H9 (cell line): ENCODE data around the gene ITPK1. TPM values are rescaled to one million over a fixed set of nuclear protein-coding genes. Genes with fewer than 3 reads are reported as not detected.

ENCODE experiments used
- DNase-seq: peaks from one replicate; pipeline ENCODE4 v3.0.0-alpha.2; 2017
- H2AFZ ChIP-seq: one replicate; pipeline ENCODE4 v1.6.1; 2013; ENCODE audit warnings: mild to moderate bottlenecking, low read length, control low read depth, moderate library complexity
- H2AK5ac ChIP-seq: 2 replicates; pipeline ENCODE4 v1.6.1; 2013; ENCODE audit warnings: low read length, control low read depth, mixed read lengths; ENCODE audit not compliant: insufficient read length
- H2BK120ac ChIP-seq: one replicate; pipeline ENCODE4 v1.6.1; 2013; ENCODE audit warnings: low read depth, mild to moderate bottlenecking, low read length, control low read depth, inconsistent platforms; ENCODE audit not compliant: poor library complexity, severe bottlenecking
- H2BK12ac ChIP-seq: 2 replicates; pipeline ENCODE4 v1.6.1; 2013; ENCODE audit warnings: low read length, control low read depth, mixed read lengths, low read depth; ENCODE audit not compliant: insufficient read length
- H2BK15ac ChIP-seq: 2 replicates; pipeline ENCODE4 v1.6.1; 2013; ENCODE audit warnings: low read depth, low read length, control low read depth
- H2BK20ac ChIP-seq: one replicate; pipeline ENCODE4 v1.6.1; 2013; ENCODE audit warnings: low read depth, mild to moderate bottlenecking, low read length, control low read depth, inconsistent platforms; ENCODE audit not compliant: poor library complexity, severe bottlenecking
- H2BK5ac ChIP-seq: 2 replicates; pipeline ENCODE4 v1.6.1; 2013; ENCODE audit warnings: low read length, control low read depth, mixed read lengths; ENCODE audit not compliant: insufficient read length
- H3K14ac ChIP-seq: 2 replicates; pipeline ENCODE4 v1.6.1; 2013; ENCODE audit warnings: low read length, control low read depth; ENCODE audit not compliant: insufficient read depth
- H3K18ac ChIP-seq: 2 replicates; pipeline ENCODE4 v1.6.1; 2013; ENCODE audit warnings: low read depth, mild to moderate bottlenecking, mixed read lengths, low read length, control low read depth; ENCODE audit not compliant: insufficient read length
- H3K23ac ChIP-seq: 2 replicates; pipeline ENCODE4 v1.6.1; 2013; ENCODE audit warnings: low read length, control low read depth, mixed read lengths, low read depth; ENCODE audit not compliant: insufficient read length
- H3K23me2 ChIP-seq: 2 replicates; pipeline ENCODE4 v1.6.1; 2013; ENCODE audit warnings: low read depth, mild to moderate bottlenecking, mixed read lengths, low read length, control low read depth; ENCODE audit not compliant: insufficient read length, poor library complexity, severe bottlenecking
- H3K27ac ChIP-seq: 2 replicates; pipeline ENCODE4 v1.5.1; 2013; ENCODE audit warnings: low read length, control low read depth, mixed read lengths, low read depth; ENCODE audit not compliant: insufficient read length
- H3K27me3 ChIP-seq: 2 replicates; pipeline ENCODE4 v1.6.1; 2013; ENCODE audit warnings: low read length, control low read depth, inconsistent platforms; ENCODE audit not compliant: insufficient read depth
- H3K4ac ChIP-seq: 2 replicates; pipeline ENCODE4 v1.6.1; 2013; ENCODE audit warnings: low read depth, mild to moderate bottlenecking, control low read depth, inconsistent platforms, low read length, moderate library complexity
- H3K4me1 ChIP-seq: 2 replicates; pipeline ENCODE4 v1.6.1; 2013; ENCODE audit warnings: low read length, control low read depth, inconsistent platforms; ENCODE audit not compliant: insufficient read depth
- H3K4me2 ChIP-seq: 2 replicates; pipeline ENCODE4 v1.6.1; 2013; ENCODE audit warnings: low read length, control low read depth, mixed read lengths; ENCODE audit not compliant: insufficient read length, insufficient read depth
- H3K56ac ChIP-seq: 2 replicates; pipeline ENCODE4 v1.6.1; 2013; ENCODE audit warnings: low read depth, mild to moderate bottlenecking, mixed read lengths, low read length, control low read depth; ENCODE audit not compliant: insufficient read length
- H3K79me1 ChIP-seq: 2 replicates; pipeline ENCODE4 v1.6.1; 2013; ENCODE audit warnings: low read depth, mild to moderate bottlenecking, moderate library complexity, low read length, control low read depth, inconsistent platforms; ENCODE audit not compliant: insufficient read depth, poor library complexity, severe bottlenecking
- H3K79me2 ChIP-seq: 2 replicates; pipeline ENCODE4 v1.6.1; 2013; ENCODE audit warnings: low read length, control low read depth, inconsistent platforms; ENCODE audit not compliant: insufficient read depth
- H3K9ac ChIP-seq: 2 replicates; pipeline ENCODE4 v1.6.1; 2013; ENCODE audit warnings: low read length, control low read depth, mixed read lengths; ENCODE audit not compliant: insufficient read length; ENCODE audit errors: extremely low read depth
- H3K9me3 ChIP-seq: one replicate; pipeline ENCODE4 v1.6.1; 2013; ENCODE audit warnings: low read depth, low read length, inconsistent platforms; ENCODE audit not compliant: control insufficient read depth
- H3T11ph ChIP-seq: one replicate; pipeline ENCODE4 v1.6.1; 2013; ENCODE audit warnings: mild to moderate bottlenecking, low read length, control low read depth, inconsistent platforms
- H4K20me1 ChIP-seq: one replicate; pipeline ENCODE4 v1.6.1; 2013; ENCODE audit not compliant: control insufficient read depth, insufficient read length, insufficient read depth
- H4K5ac ChIP-seq: 2 replicates; pipeline ENCODE4 v1.6.1; 2013; ENCODE audit warnings: low read depth, mild to moderate bottlenecking, mixed read lengths, low read length, control low read depth; ENCODE audit not compliant: insufficient read length
- H4K8ac ChIP-seq: replicated peaks from 2 replicates; pipeline ENCODE4 v1.6.1; 2013; ENCODE audit warnings: low read length, control low read depth, mixed read lengths, low read depth; ENCODE audit not compliant: insufficient read length
- H4K91ac ChIP-seq: 2 replicates; pipeline ENCODE4 v1.6.1; 2013; ENCODE audit warnings: low read depth, mild to moderate bottlenecking, moderate library complexity, mixed read lengths, low read length, control low read depth; ENCODE audit not compliant: insufficient read length
- H3K27ac Mint-ChIP-seq, 3 experiments: 2 replicates in 2 of 3; 3 replicates in 1 of 3; pipeline ENCODE4 v1.8.0; 2020 to 2021; ENCODE audit warnings: mixed read lengths in 3 of 3, mild to moderate bottlenecking in 1 of 3, moderate library complexity in 1 of 3
- H3K27me3 Mint-ChIP-seq: 2 replicates; pipeline ENCODE4 v1.8.0; 2021; ENCODE audit warnings: low read depth, mild to moderate bottlenecking, moderate library complexity, mixed read lengths
- H3K36me3 Mint-ChIP-seq, 3 experiments: 2 replicates in 2 of 3; 3 replicates in 1 of 3; pipeline ENCODE4 v1.8.0; 2020 to 2021; ENCODE audit warnings: low read depth in 3 of 3, mixed read lengths in 3 of 3; ENCODE audit not compliant: insufficient read depth in 1 of 3
- H3K4me1 Mint-ChIP-seq, 2 experiments: 2 replicates each; pipeline ENCODE4 v1.8.0; 2020; ENCODE audit warnings: mixed read lengths in 2 of 2
- H3K4me3 Mint-ChIP-seq, 2 experiments: 2 replicates in 1 of 2; 3 replicates in 1 of 2; pipeline ENCODE4 v1.8.0; 2020 to 2021; ENCODE audit warnings: mild to moderate bottlenecking in 2 of 2, mixed read lengths in 2 of 2, moderate library complexity in 1 of 2
- H3K9me3 Mint-ChIP-seq, 2 experiments: 2 replicates in 1 of 2; 3 replicates in 1 of 2; pipeline ENCODE4 v1.8.0; 2020; ENCODE audit warnings: mild to moderate bottlenecking in 2 of 2, mixed read lengths in 2 of 2, moderate library complexity in 1 of 2
- WGBS: extraction: QIAGEN DNeasy Blood & Tissue Kit; methylation state at CpG from one replicate; pipeline ENCODE4 v1.1.7; 2013; ENCODE audit warnings: missing lambda C conversion rate, low lambda C conversion rate, mixed read lengths; ENCODE audit not compliant: insufficient read length; ENCODE audit errors: extremely low coverage; 5-methylcytosine and 5-hydroxymethylcytosine counted together
- total RNA-seq: library from RNA; stranded (reverse); gene quantifications from 2 replicates; pipeline ENCODE4 v1.2.1, GENCODE V29; 2021
- TF ChIP-seq, protein P1 (sequence below): fragments of 200-600 bp; sonication (generic); conservative IDR thresholded peaks from 3 replicates; pipeline ENCODE4 v1.8.0; 2021; ENCODE audit warnings: antibody characterized with exemption, mild to moderate bottlenecking

ITPK1 gene
- total RNA-seq, 1 experiment from 2014 or later: 92.7 TPM

DNA sequence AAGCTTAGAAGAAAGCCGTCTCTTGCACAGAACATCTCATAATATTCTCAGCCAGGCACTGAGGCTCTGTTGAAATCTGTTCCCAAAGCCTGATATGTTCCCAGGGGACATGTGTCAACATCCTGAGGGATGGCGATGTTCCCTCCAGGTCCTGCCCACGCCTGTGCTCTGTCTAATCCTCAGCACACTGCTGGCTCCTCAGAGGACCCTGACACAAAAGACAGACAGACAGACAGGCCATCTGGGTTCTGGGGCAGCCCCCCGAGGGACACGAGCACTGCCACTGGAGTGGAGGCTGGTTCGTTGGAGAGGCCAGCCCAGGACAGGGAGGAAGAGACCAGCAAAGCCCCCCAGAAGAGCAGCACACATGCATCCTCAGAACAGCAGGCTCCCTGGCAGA lies 165.0 kb downstream of the ITPK1 start:
- Histone ChIP-seq H3K56ac (no peak overlapping the region), H3K14ac (no peak overlapping the region; the same call in 1 of the 2 replicates), H3K4ac (no peak overlapping the region), H3K23me2 (no peaks in the 10 kb centered on the region), H2BK120ac (no peak overlapping the region), H2BK15ac (no peak overlapping the region), H3K9ac (no peak overlapping the region), H4K8ac (no peak overlapping the region), H2BK5ac (no peak overlapping the region), H2BK12ac (no peak overlapping the region), H4K91ac (no peak overlapping the region), H3K9me3 (no peaks in the 10 kb centered on the region), H2BK20ac (no peak overlapping the region), H3K79me1 (no peaks in the 10 kb centered on the region), H3K27ac (no peak overlapping the region), H3K79me2 (no peaks in the 10 kb centered on the region), H3K4me1 (no peaks in the 10 kb centered on the region), H3K23ac (no peak overlapping the region), H2AK5ac (no peak overlapping the region), H2AFZ (no peak overlapping the region), H3K18ac (no peak overlapping the region), H4K5ac (no peak overlapping the region), H3T11ph (no peak overlapping the region), H3K27me3 (no peaks in the 10 kb centered on the region), H3K4me2 (no peak overlapping the region), H4K20me1 (no peaks in the 10 kb centered on the region)
- peaks cover 17 to 37% (median 31%) of the 10 kb centered on the region in 3 experiments for H3K36me3 Mint-ChIP-seq
- H3K4me3 Mint-ChIP-seq: no peak overlapping the region
- no peak overlapping the region for H3K27ac Mint-ChIP-seq
- DNase-seq: no peak
- no peaks in the 10 kb centered on the region; a peak in 1 of 5 replicates for H3K9me3 Mint-ChIP-seq
- H3K27me3 Mint-ChIP-seq: no peaks in the 10 kb centered on the region
- peaks cover 9% of the 10 kb centered on the region in 2 experiments for H3K4me1 Mint-ChIP-seq
- TF ChIP-seq, protein P1, sequence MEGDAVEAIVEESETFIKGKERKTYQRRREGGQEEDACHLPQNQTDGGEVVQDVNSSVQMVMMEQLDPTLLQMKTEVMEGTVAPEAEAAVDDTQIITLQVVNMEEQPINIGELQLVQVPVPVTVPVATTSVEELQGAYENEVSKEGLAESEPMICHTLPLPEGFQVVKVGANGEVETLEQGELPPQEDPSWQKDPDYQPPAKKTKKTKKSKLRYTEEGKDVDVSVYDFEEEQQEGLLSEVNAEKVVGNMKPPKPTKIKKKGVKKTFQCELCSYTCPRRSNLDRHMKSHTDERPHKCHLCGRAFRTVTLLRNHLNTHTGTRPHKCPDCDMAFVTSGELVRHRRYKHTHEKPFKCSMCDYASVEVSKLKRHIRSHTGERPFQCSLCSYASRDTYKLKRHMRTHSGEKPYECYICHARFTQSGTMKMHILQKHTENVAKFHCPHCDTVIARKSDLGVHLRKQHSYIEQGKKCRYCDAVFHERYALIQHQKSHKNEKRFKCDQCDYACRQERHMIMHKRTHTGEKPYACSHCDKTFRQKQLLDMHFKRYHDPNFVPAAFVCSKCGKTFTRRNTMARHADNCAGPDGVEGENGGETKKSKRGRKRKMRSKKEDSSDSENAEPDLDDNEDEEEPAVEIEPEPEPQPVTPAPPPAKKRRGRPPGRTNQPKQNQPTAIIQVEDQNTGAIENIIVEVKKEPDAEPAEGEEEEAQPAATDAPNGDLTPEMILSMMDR: no peak
- WGBS: no CpG with 5 or more reads among the region's 6 CpGs
